Measurements from ENCODE around the gene CDAN1. TPM values are rescaled to one million over a fixed set of nuclear protein-coding genes. Genes with fewer than 3 reads are reported as not detected.
"Not testable (repeated sequence)": the region's sequence is repeated elsewhere in the genome, so short reads cannot be mapped to it uniquely, and the experiment has no call there.

The CDAN1 gene
- total RNA-seq, 1 donor from 2014 or later = 8.7 TPM

GRCh38 chr15:42772901-42773300 lies 36.0 kb upstream of the CDAN1 start:
- DNase-seq (ENCODE audit: low read depth) = no peak
- Histone ChIP-seq H3K4me3 (ENCODE audit: low read depth, low read length) (no peak overlapping the region), H3K27me3 (ENCODE audit: control insufficient read depth, insufficient read depth, low read length) (no peaks in the 10 kb centered on the region), H3K36me3 (ENCODE audit: control insufficient read depth, insufficient read depth, low read length) (peaks cover 4% of the 10 kb centered on the region)
- no peak for TF ChIP-seq CTCF (IDR thresholded peaks at IDR 0.05; ENCODE audit: insufficient read depth, low read length, severe bottlenecking)
- FAIRE-seq = no peak

- no peak for TF ChIP-seq CTCF (IDR thresholded peaks at IDR 0.05; ENCODE audit: insufficient read depth, low read length, severe bottlenecking)
- Histone ChIP-seq H3K36me3 (ENCODE audit: control insufficient read depth, insufficient read depth, low read length) (peaks cover 4% of the 10 kb centered on the region), H3K27me3 (ENCODE audit: control insufficient read depth, insufficient read depth, low read length) (no peaks in the 10 kb centered on the region), H3K4me3 (ENCODE audit: low read depth, low read length) (no peak overlapping the region)
- DNase-seq (ENCODE audit: low read depth) (no peak), FAIRE-seq (no peak)
Measured at GRCh38 chr15:42772144-42772543, 35.2 kb upstream of the CDAN1 start.

- H3K27me3 ChIP-seq (ENCODE audit: control insufficient read depth, insufficient read depth, low read length); FAIRE-seq; H3K36me3 ChIP-seq (ENCODE audit: control insufficient read depth, insufficient read depth, low read length); H3K4me3 ChIP-seq (ENCODE audit: low read depth, low read length); DNase-seq (ENCODE audit: low read depth): not testable (repeated sequence)
Measured at GRCh38 chr15:42766109-42766508, 29.2 kb upstream of the CDAN1 start.

GRCh38 chr15:42764154-42764731 lies 27.3 kb upstream of the CDAN1 start:
- not testable (repeated sequence) for H3K27me3 ChIP-seq (ENCODE audit: control insufficient read depth, insufficient read depth, low read length); H3K4me3 ChIP-seq (ENCODE audit: low read depth, low read length); DNase-seq (ENCODE audit: low read depth); FAIRE-seq; H3K36me3 ChIP-seq (ENCODE audit: control insufficient read depth, insufficient read depth, low read length)

GRCh38 chr15:42761813-42762212 lies 24.9 kb upstream of the CDAN1 start:
- FAIRE-seq; DNase-seq (ENCODE audit: low read depth); H3K36me3 ChIP-seq (ENCODE audit: control insufficient read depth, insufficient read depth, low read length); H3K4me3 ChIP-seq (ENCODE audit: low read depth, low read length); H3K27me3 ChIP-seq (ENCODE audit: control insufficient read depth, insufficient read depth, low read length): not testable (repeated sequence)

GRCh38 chr15:42760759-42761158 lies 23.8 kb upstream of the CDAN1 start:
- Histone ChIP-seq H3K4me3 (ENCODE audit: low read depth, low read length) (no peak overlapping the region), H3K27me3 (ENCODE audit: control insufficient read depth, insufficient read depth, low read length) (no peaks in the 10 kb centered on the region), H3K36me3 (ENCODE audit: control insufficient read depth, insufficient read depth, low read length) (no peaks in the 10 kb centered on the region)
- FAIRE-seq = no peak
- DNase-seq (ENCODE audit: low read depth) = no peak
- no peak for TF ChIP-seq CTCF (IDR thresholded peaks at IDR 0.05; ENCODE audit: insufficient read depth, low read length, severe bottlenecking)

- FAIRE-seq (no peak), DNase-seq (ENCODE audit: low read depth) (no peak)
- no peaks in the 10 kb centered on the region for H3K27me3 ChIP-seq (ENCODE audit: control insufficient read depth, insufficient read depth, low read length)
- TF ChIP-seq CTCF (IDR thresholded peaks at IDR 0.05; ENCODE audit: insufficient read depth, low read length, severe bottlenecking) = no peak
- no peak overlapping the region for H3K4me3 ChIP-seq (ENCODE audit: low read depth, low read length)
- H3K36me3 ChIP-seq (ENCODE audit: control insufficient read depth, insufficient read depth, low read length) = no peaks in the 10 kb centered on the region
Measured at GRCh38 chr15:42759093-42759492, 22.2 kb upstream of the CDAN1 start.

Data from bronchial epithelial cell (primary cell).